GM20431 (cell line): ENCODE measurements around the gene NPW.
"Not testable (repeated sequence)": the region's sequence is repeated elsewhere in the genome, so short reads cannot be mapped to it uniquely, and the experiment has no call there.

Experiments
- in situ Hi-C: fragments of 300-500 bp; cut with MseI, MboI; formaldehyde crosslinking; loops from one replicate; pipeline ENCODE4 v1.15.0; 2020; ENCODE audit warnings: low sequenced_read_pairs; ENCODE audit not compliant: unreplicated experiment

The NPW gene

DNA sequence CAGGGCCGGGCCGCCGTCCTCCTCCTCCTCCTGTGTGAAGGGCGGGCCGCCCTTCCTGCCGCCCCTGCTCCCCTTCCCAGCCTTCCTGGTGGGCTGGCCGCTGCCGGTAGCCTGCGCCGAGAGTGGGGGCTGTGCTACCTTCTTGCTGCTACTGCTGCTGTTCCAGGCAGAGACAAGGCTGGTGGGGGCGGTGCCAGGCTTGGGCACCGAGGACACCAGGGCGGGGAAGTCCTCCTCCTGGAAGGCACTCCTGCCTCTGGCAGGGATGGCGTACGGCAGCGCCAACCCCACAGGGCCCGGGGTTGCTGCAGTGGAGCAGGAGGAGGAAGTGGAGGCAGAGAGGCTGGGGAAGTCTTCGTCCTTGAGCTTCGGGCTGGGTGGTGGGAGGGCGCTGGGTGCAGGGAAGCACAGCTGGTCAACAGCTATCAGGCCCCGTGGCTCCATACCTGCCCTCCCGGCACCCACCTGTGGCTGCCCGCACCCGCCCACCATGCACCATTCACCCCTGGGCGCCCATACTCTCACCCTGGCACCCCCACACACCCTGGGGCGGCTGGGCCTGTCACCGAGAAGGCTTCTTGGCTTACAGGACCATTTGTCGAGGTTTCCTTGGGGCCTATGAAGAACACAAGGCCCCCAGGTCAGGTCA, 19.6 kb upstream of the NPW start:
- in situ Hi-C loops: no loop called here

DNA sequence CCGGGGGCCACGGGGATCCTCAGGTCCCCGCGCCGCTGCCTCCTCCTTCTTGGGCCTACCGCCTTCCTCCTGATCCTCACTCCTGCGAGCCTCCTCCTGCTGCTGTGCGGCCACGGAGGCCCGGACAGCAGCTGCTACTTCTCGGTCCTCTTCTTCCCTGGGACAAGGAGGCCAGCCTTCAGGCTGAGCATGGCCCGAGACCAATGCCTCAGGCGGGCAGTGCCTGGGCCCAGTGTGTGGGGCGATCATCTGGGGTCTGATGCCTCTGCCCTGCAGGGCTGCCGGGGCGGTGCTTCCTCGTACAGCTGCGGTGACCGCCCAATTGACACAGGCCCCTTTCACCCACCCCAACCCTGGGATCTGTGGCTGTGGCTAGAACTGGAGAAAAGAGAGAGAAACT, 18.6 kb upstream of the NPW start:
- in situ Hi-C loops: no loop called here

DNA sequence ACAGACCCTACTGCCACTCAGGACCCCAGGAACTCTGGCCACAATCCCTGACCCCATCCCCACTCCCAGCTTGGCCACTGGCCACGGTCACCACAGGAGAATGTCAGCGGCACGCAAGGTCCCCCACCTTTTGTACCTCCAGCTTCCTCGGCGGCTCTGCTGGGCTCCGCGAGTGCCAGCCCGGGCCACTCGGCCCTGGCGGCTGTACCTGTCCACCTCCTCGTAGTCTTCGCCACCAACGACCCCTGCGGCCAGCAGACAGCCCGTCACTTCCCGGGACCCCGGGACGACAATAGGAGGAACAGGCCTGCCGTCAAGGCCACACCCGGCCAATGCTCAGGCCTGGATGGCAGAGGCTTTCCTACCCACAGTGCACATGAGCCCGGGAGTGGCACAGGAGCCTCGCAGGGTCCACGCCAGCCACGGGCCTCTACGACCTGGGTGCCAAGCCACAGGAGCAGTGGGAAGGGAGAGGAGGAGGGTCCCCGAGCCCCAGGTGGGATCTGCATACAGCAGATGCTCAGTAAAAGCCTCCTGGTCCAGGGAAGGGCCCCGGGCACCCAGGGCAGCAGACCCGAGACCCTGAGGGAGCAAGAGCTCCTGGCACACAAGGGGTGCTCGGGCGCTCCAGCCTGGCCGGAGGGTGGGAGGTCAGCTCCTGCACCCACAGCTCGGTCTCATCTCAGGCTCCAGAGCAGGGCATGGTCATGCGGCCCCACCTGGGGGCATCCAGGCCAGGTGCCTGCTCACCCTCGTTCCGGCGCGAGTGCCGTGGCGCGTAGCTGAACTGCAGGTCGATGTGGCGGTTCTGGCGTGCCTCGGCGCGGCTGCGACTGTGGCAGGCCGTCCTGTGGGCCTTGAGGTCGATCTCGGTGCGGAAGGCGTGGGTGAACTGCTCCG, 17.9 kb upstream of the NPW start:
- in situ Hi-C loops: no loop called here

DNA sequence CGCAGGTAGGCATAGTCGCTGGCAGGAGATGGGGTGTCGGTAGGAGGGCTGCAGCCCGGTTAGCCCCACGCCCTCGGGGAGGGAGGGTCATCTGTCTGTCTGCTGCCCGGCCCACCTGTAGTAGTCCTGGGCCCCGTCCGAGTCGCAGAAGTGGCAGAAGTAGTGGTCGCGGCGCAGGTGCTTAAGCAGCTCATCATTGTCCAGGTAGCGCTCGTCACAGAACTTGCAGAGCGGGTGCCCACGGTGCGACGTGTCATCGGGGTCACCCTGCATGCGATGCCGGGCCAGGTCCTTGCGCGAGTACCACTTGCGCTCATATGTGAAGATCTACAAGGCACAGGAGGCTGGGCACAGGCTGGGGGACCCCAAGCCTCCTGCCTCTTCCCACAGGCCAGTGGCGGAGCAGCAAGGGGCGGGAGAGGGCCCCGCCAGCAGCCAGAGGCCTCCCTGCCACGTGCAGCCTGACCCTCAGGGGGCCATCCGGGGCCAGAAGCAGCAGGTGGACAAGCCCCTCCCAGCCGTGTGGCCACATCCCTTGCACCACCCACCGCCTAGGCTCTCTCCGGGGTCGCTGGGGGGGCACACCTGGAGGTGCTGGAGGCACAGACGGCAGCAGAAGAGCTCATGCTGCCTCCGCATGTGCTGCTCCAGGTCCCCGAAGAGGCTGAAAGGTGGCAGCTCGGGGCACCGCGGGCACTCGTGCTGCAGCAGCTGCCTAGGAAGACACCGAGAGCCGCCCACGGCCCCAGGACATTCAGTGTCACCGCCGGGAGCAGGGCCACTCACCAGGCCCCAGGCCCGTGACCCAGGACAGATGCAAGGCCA, 17.0 kb upstream of the NPW start:
- in situ Hi-C loops: no loop called here

DNA sequence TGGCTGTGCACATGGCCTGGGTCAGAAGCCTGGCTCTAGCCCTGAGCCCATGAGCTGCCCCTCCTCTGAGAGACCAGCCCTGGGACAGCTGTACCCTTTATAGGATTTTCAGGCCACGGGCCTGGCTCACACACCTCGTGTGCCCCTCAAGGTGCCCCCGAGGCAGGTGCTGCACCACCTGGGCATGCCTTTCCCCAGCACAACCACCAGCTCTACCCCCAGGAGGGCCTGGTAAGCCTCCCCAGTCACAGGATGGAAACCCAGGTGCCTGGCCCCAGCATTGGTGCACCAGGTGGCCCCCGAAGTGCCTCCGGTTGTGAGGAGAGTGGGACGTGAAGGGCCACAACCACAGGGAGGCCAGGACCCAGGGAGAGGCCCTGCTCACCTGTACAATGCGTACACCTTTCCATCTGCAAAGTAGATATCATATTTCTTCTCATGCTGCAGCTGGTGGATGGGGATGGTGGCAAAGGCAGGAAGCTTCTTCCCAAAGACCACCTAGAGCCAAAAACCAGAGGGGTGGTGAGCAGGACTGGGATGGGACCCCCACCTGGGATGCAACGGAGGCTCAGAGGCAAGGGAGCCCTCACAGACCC, 16.3 kb upstream of the NPW start:
- in situ Hi-C loops: no loop called here

DNA sequence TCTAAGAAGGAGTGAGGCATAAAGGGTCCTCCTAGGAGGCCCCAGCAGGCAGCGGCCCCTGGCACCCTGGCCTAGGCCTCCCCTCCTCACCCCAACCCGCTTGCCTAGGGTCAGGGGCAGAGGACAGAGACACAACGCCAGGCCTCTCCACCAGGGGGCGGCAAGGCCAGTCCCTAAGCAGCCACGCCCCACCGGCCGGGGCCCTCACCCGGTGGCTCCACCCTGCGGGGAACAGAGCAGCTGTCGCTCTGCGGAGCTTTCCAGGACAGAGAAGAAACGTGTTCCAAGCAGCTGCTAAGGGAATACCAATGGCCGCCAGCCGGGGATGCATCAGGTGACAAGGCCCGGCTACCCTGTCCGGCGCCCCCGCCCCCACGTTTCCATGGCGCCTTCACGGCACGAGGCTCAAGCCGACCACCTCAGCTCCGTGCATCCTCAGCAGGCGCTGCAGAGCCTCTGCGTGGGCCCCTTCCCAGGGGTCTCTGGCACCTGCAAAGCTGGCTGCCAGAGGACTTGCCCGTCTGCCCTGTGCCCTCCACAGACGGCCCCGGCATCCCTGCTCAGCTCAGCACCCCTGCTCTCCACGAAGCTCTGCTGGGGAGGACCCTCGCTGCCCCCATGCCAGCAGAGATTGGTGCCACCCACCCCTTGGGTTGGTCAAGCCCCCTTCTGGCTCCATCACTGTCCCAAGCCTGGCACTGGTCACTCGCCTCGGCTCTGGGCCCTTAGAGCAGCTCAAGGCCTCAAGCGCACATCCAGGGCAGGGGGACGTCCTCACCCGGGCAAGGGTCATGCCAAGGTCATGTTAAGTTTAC, 15.6 kb upstream of the NPW start:
- in situ Hi-C loops: no loop called here

DNA sequence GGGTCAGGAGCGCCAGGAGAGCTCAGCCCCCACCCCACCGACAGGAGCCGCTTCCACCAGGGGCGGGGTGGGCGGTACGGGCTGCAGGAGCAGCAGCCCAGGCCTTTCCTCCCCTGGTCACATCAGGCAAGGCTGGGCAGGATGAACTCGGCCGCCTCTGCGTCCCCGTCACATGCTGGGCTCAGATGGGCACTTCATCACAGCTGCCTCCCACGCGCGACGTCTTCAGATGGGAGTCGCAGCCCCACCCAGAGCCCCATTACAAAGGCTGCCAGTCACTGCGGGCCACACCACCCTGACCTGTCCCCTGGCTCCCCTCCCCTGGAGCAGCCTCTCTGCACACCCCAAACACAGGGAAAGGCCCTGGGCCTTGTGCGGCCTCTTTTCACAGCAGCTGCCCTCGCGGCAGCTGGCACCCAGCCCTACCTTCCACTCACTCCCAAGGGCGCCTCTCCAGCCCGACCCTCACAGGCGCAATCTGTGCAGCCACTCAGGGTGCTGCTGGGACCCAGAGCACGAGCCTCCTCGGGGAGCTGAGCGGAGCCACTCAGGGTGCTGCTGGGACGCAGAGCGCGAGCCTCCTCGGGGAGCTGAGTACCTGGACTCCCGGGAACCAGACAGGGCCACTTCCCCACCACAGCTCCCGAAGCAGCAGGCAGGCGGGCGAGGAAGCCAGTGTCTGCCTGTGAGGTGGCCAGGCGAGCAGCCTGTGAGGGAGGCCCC, 14.6 kb upstream of the NPW start:
- in situ Hi-C loops: no loop called here

DNA sequence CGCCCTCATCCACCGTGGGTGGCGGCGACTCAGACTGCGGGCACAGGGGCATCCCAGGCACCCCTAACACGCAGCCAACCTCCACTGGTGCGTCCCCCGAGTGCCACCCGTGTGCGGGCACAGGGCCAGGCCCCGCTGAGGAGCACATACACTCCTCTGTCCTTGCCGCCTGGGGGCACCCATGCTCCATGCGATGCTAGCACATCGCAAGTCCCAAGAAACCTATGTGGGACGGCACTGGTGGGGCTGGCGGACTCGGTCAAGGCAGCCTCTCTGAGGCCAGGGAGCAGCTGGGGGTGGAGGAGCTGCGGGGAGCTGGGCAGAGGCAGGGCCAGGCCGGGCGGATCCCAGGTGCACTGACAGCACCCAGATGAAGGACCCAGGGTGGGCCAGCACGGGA, 13.9 kb upstream of the NPW start:
- in situ Hi-C loops: no loop called here

DNA sequence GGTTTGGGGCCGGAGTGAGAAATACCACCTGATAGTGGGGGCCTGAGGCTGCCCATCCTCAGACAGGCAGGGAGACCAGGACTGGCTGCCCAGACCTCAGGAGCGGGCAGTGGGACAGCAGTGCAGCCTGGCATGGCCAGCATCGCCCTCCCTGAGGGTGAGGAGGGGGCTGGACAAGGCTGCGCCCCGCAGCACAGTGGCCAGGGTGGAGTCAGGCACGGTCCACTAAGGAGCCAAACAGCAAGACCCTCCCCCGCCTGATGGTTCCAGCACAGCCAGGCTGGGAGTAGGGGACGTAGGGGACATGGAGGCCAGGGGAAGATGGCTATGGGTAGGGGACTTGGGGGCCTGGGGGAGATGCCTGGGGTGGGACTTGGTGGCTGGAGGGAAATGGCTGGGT, 13.3 kb upstream of the NPW start:
- in situ Hi-C loops: no loop called here

DNA sequence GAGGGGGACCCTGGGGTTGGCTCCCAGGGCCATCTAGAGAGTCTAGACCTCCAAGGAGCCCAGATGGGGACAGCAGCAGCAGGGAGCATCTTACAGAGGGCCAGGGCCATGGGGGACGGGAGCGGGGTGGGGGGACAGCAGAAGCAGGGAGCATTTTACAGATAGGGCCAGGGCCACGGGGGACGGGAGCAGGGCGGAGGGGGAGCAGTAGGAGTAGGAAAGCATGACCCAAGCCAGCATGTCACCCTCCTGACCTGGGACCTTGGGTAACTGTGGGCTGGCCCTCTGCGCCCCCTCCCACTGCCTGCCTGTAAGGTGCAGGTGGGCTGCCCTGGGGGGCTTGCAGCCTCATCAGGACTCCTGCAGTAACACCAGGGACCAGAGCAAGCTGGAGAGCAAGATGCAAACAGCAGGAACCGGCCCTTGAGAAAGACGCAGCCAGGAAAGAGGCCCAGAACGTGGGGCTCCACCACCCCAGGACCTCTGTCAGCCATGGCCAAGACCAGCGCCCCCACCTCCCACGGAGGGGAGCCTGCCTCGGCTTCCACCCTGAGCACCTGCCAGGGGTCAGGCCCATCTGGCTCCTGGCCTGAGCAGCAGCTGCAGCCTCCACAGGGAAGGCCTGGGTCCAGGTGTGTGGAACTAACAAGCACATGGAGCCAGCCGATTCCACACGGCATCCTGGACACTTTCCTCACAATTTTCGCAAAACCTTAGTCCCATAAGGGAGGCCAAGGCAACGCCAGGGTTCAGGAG, 12.3 kb upstream of the NPW start:
- in situ Hi-C loops: no loop called here

DNA sequence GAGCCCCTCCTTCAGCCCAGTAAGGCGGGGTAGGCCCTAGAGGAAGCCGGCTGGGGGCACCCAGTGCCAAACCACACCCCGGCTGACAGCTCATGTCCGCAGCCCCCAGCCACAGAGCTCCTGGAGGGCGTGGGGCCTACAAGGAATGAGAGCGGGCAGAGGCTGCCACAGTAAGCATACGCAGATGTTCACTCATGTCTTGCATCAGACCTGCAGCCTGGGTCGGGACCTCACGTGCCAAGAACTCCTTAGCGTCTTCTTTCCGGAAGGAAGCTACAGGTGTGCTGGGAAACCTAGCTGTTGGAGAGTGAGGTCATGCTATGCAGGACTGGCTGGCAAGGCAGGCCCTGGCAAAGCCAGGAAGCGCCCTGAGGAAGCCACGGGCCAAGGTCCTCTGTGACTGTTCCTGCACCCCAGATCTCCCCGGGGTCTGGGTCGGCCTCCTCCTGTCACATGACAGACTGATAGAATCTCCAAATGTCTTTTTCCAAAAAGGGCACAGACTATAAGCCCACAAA, 11.5 kb upstream of the NPW start:
- in situ Hi-C loops: no loop called here

DNA sequence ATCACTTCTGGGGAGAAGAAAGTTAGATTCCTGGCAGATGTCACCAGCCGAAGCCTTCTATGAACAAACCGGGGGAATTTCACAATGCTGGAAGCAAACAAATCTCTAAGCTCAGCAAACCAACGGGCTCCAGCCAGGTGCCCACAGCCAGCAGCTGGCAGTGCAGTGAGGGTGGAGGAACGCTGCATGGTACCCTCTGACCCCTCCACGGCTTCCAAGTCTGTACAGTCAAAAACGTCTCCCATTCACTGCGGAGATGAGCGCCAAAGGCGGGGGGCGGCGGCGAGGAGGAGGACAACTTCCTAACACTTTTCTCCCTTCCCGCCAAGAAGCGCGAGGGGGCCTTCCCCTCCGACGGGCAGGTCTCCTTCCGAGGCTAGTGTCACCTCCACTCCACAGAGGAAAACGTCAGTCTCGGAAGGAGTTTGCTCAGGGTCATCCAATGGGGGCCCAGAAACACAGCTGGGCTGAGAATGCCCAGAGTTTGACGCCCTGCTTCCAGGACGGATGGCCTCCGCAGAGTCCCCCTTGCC, 10.9 kb upstream of the NPW start:
- in situ Hi-C loops: no loop called here

DNA sequence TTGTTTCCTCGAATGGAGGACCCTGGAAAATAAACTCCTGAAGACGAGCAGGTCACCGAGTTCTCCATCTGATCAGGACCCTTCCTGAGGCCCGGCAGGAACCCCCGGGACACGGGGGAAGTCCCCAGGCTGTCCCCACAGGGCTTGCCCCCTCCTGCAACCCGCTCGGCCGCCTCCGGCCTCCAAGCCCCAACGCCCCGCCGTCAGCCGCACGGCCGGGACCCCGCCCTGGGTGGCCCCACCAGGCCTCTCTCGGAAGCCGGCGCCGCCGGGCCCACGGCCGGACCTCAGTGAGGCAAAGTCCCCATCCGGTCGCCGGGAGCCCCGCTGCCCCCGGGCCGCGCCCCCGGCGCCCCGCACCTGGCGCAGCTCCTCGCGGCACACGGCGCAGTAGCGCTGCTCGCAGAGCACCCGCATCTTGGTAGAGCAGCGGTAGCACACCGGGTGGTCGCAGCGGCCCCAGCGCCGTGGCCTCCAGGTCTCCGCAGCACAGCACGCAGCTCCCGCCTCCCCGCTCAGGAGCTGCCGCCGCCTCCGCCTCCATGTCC, 10.3 kb upstream of the NPW start:
- in situ Hi-C loops: no loop called here

DNA sequence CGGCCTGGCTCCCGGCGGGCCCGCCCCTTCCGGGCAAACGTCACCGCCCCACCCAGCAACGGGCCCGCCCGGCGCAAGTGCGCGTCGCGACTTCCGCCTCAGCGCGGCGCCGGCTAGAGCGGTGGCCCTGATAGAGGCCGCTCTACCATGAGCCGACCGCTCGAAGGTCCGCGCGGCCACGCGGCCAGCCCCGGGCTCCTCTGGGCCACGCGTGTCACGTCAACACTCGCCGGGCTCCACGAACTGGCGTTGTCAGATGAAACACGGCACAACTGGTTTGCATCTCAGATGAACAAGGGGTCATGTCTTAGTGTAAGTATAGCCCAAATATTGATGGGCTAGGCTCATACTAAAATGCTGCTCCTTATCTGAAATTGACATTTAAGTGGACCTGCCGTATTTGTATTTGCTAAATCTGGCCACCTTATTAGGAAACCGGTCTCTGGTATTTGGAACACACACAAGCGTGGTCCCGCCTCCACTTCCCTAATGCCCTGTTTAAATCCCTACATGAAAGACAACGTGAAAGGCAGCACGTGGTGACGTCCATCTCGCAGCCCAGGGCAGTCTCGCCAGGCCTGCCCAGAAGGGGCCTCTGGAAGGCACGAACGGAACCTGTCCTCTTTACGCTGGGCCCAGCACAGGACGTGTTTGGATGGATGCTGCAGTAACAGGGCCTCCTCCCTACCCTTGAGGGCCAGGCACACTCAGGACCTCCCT, 9.6 kb upstream of the NPW start, which contains the start of gene ZNF598:
TSS of gene ZNF598 (minus strand) at position 31 of the 720 bp plus-strand sequence.
- in situ Hi-C loops: no loop called here

DNA sequence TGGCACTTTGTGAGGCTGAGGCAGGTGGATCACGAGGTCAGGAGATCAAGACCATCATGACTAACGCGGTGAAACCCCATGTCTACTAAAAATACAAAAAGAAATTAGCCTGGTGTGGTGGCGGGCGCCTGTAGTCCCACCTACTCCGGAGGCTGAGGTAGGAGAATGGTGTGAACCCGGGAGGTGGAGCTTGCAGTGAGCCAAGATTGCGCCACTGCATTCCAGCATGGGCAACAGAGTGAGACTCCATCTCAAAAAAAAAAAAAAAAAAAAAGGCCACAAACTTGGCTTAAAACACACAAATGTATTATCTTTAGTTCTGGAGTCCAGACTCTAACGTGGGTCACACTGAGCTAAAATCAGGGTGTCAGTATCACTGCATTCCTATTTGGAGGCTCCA, 7.9 kb upstream of the NPW start:
- in situ Hi-C loops: not testable (repeated sequence)

DNA sequence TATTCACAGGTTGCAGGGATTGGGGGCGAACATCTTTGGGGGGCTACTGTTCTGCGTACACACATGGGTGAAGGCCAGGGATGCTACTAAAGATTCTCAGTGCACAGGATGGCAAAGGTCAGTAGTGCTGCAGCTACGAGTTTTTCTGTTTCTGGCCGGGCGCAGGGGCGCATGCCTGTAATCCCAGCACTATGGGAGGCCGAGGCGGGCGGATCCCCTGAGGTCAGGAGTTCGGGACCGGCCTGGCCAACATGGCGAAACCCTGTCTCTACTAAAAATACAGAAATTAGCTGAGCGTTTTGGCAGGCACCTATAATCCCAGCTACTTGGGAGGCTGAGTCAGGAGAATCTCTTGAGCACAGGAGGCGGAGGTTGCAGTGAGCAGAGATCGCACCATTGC, 6.1 kb upstream of the NPW start:
- in situ Hi-C loops: no loop called here
